HEK293T (cell line): ENCODE data around the gene MEGF8.

Experiments used
- CTCF ChIA-PET: fragments of 350-600 bp; formaldehyde crosslinking; extraction: SDS; loops from one replicate; lab custom pipeline; 2021; ENCODE audit warnings: antibody characterized with exemption, inconsistent platforms; lab: Yijun Ruan, JAX
- POLR2A ChIA-PET: fragments of 350-600 bp; formaldehyde crosslinking; extraction: SDS; loops from one replicate; lab custom pipeline; 2020; ENCODE audit warnings: antibody characterized with exemption, inconsistent platforms; lab: Yijun Ruan, JAX
- DNase-seq: peaks from one replicate; pipeline ENCODE4 v3.0.0; 2012; ENCODE audit warnings: mixed read lengths; ENCODE audit errors: extremely low spot score
- ARNT ChIP-seq: fragments of 450-650 bp; IDR thresholded peaks from 2 replicates; pipeline ENCODE4 v1.6.1; 2017; ENCODE audit warnings: mild to moderate bottlenecking
- BHLHE40 ChIP-seq: fragments of 450-650 bp; IDR thresholded peaks from 2 replicates; pipeline ENCODE4 v1.6.1; 2016; ENCODE audit warnings: mild to moderate bottlenecking, moderate library complexity, borderline replicate concordance
- CTBP1 ChIP-seq: fragments of 450-650 bp; IDR thresholded peaks from 2 replicates; pipeline ENCODE4 v1.6.1; 2016; ENCODE audit warnings: borderline replicate concordance
- ELF4 ChIP-seq: fragments of 450-650 bp; IDR thresholded peaks from 2 replicates; pipeline ENCODE4 v1.6.1; 2017; ENCODE audit warnings: antibody characterized with exemption
- FOXA1 ChIP-seq: fragments of 450-650 bp; IDR thresholded peaks from 2 replicates; pipeline ENCODE4 v1.6.1; 2016; ENCODE audit warnings: mild to moderate bottlenecking
- FOXK2 ChIP-seq: fragments of 450-650 bp; IDR thresholded peaks from 2 replicates; pipeline ENCODE4 v1.6.1; 2016; ENCODE audit warnings: mild to moderate bottlenecking
- FOXM1 ChIP-seq: fragments of 450-650 bp; IDR thresholded peaks from 2 replicates; pipeline ENCODE4 v1.6.1; 2017; ENCODE audit warnings: mild to moderate bottlenecking, borderline replicate concordance
- HDGF ChIP-seq: fragments of 450-650 bp; IDR thresholded peaks from 2 replicates; pipeline ENCODE4 v1.6.1; 2017; ENCODE audit warnings: antibody characterized with exemption, borderline replicate concordance
- L3MBTL2 ChIP-seq: fragments of 450-650 bp; conservative IDR thresholded peaks from 2 replicates; pipeline ENCODE4 v1.6.1; 2016; ENCODE audit warnings: mild to moderate bottlenecking
- LEF1 ChIP-seq: fragments of 450-650 bp; IDR thresholded peaks from 2 replicates; pipeline ENCODE4 v1.6.1; 2017; ENCODE audit warnings: mild to moderate bottlenecking, borderline replicate concordance
- NFRKB ChIP-seq: fragments of 450-650 bp; IDR thresholded peaks from 2 replicates; pipeline ENCODE4 v1.6.1; 2016; ENCODE audit warnings: mild to moderate bottlenecking, moderate library complexity
- PKNOX1 ChIP-seq: fragments of 450-650 bp; IDR thresholded peaks from 2 replicates; pipeline ENCODE4 v1.6.1; 2016
- SP1 ChIP-seq: fragments of 450-650 bp; IDR thresholded peaks from 2 replicates; pipeline ENCODE4 v1.6.1; 2017
- SUZ12 ChIP-seq: fragments of 450-650 bp; IDR thresholded peaks from 2 replicates; pipeline ENCODE4 v1.6.1; 2016; ENCODE audit warnings: mild to moderate bottlenecking
- TARDBP ChIP-seq: fragments of 450-650 bp; IDR thresholded peaks from 2 replicates; pipeline ENCODE4 v1.6.1; 2016
- ZNF384 ChIP-seq: fragments of 450-650 bp; IDR thresholded peaks from 2 replicates; pipeline ENCODE4 v1.6.1; 2016

Gene MEGF8

GRCh38 chr19:42400404-42400803 is 75.0 kb downstream of the MEGF8 start:
- TF ChIP-seq FOXM1, result no peak
- TF ChIP-seq PKNOX1, result no peak
- no peak for TF ChIP-seq SUZ12
- TF ChIP-seq HDGF, result no peak
- no peak for TF ChIP-seq ZNF384
- TF ChIP-seq CTBP1, result no peak
- TF ChIP-seq ARNT, result no peak
- ChIA-PET POLR2A (interaction anchor here (0.8 to 1.1 kb wide), 2 partner anchors 12 to 13 kb away, joined by 3 to 4 read pairs; no protein-coding TSS in a partner anchor), CTCF (interaction anchor here (0.7 to 1.2 kb wide), 6 partner anchors 9 to 225 kb away, joined by 3 to 4 read pairs (median 4); no protein-coding TSS in a partner anchor)
- DNase-seq, result no peak

GRCh38 chr19:42401365-42402303 is 76.2 kb downstream of the MEGF8 start:
- POLR2A ChIA-PET, result no interaction called here
- CTCF ChIA-PET, result interaction anchor here (0.6 kb wide), 1 partner anchor 17 kb away, joined by 3 read pairs; no protein-coding TSS in a partner anchor
- DNase-seq, result peak; percentile 70
- no peak for TF ChIP-seq L3MBTL2
- TF ChIP-seq FOXA1, result no peak
- no peak for TF ChIP-seq ARNT
- no peak for TF ChIP-seq LEF1
- no peak for TF ChIP-seq PKNOX1
- no peak for TF ChIP-seq BHLHE40
- no peak for TF ChIP-seq TARDBP
- TF ChIP-seq FOXM1, result no peak
- TF ChIP-seq ZNF384, result no peak
- no peak for TF ChIP-seq ELF4
- TF ChIP-seq SP1, result no peak
- TF ChIP-seq NFRKB, result no peak
- no peak for TF ChIP-seq HDGF
- no peak for TF ChIP-seq SUZ12
- no peak for TF ChIP-seq FOXK2
- no peak for TF ChIP-seq CTBP1

- ChIA-PET CTCF (no interaction called here), POLR2A (no interaction called here)
- no peak for DNase-seq
- TF ChIP-seq L3MBTL2 (no peak), FOXK2 (no peak), BHLHE40 (no peak), CTBP1 (no peak), SP1 (no peak), ZNF384 (no peak), NFRKB (no peak), FOXA1 (no peak), PKNOX1 (no peak), LEF1 (no peak), ARNT (no peak)
Measured at GRCh38 chr19:42402376-42403116, 77.1 kb downstream of the MEGF8 start.

GRCh38 chr19:42403586-42403985 is 78.2 kb downstream of the MEGF8 start:
- ChIA-PET POLR2A (no interaction called here), CTCF (no interaction called here)
- DNase-seq, result no peak
- no peak for TF ChIP-seq ELF4
- no peak for TF ChIP-seq NFRKB
- no peak for TF ChIP-seq HDGF
- TF ChIP-seq FOXM1, result no peak
- TF ChIP-seq SUZ12, result no peak
- no peak for TF ChIP-seq LEF1
- no peak for TF ChIP-seq CTBP1
- no peak for TF ChIP-seq SP1
- TF ChIP-seq BHLHE40, result no peak
- TF ChIP-seq ZNF384, result no peak
- TF ChIP-seq TARDBP, result no peak
- TF ChIP-seq L3MBTL2, result no peak

- CTCF ChIA-PET, result no interaction called here
- TF ChIP-seq ZNF384 (no peak), ELF4 (no peak), NFRKB (no peak), ARNT (no peak)
- POLR2A ChIA-PET, result interaction anchor here (1.2 to 3.0 kb wide), 2 partner anchors 9 to 14 kb away, joined by 5 to 24 read pairs; no protein-coding TSS in a partner anchor
- no peak for DNase-seq
Measured at GRCh38 chr19:42406111-42406510, 80.7 kb downstream of the MEGF8 start.
